Epithelial cell of proximal tubule (primary cell): Measurements from ENCODE around the gene CRAT. TPM values are rescaled to one million over a fixed set of nuclear protein-coding genes. Genes with fewer than 3 reads are reported as not detected.

Source experiments
- DNase-seq: peaks from one replicate; pipeline ENCODE4 v3.0.0-alpha.2; 2011; ENCODE audit warnings: low read depth
- H3K4me3 ChIP-seq: 2 replicates; pipeline ENCODE4 v1.5.1; 2011; ENCODE audit warnings: low read depth, mild to moderate bottlenecking, low read length
- total RNA-seq: library from RNA; depleted of rRNA; stranded (reverse); fragments of >200 nt; gene quantifications from 2 replicates; pipeline ENCODE4 v1.2.3, GENCODE V29; 2015
- TF ChIP-seq, protein P1 (sequence below): conservative IDR thresholded peaks from 2 replicates; pipeline ENCODE4 v1.5.1; 2012; ENCODE audit warnings: low read depth, mild to moderate bottlenecking, low read length

The CRAT gene
- total RNA-seq, 1 donor from 2014 or later = 27.5 TPM

DNA sequence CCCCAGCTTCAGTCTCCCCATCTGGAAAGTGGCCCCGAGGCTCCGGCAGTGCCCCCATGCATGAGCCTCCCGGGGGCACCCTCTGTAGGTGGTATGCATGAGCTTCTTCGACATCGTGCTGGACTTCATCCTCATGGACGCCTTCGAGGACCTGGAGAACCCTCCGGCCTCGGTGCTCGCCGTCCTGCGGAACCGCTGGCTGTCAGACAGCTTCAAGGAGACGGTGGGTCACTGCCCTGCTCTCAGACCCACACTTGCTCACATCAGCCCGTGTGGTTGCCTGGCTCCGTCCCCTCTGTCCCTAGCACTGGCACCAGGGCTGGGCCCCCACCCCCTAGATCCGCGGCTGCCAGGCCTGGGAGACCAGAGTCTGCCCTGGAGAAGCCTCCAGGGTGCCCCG lies 42.5 kb downstream of the CRAT start:
- no peak overlapping the region for H3K4me3 ChIP-seq
- DNase-seq = no peak
- TF ChIP-seq, protein P1, sequence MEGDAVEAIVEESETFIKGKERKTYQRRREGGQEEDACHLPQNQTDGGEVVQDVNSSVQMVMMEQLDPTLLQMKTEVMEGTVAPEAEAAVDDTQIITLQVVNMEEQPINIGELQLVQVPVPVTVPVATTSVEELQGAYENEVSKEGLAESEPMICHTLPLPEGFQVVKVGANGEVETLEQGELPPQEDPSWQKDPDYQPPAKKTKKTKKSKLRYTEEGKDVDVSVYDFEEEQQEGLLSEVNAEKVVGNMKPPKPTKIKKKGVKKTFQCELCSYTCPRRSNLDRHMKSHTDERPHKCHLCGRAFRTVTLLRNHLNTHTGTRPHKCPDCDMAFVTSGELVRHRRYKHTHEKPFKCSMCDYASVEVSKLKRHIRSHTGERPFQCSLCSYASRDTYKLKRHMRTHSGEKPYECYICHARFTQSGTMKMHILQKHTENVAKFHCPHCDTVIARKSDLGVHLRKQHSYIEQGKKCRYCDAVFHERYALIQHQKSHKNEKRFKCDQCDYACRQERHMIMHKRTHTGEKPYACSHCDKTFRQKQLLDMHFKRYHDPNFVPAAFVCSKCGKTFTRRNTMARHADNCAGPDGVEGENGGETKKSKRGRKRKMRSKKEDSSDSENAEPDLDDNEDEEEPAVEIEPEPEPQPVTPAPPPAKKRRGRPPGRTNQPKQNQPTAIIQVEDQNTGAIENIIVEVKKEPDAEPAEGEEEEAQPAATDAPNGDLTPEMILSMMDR = no peak

- TF ChIP-seq, protein P1 = no peak
- H3K4me3 ChIP-seq = no peak overlapping the region
- DNase-seq = no peak
Measured at GRCh38 chr9:129064499-129064908, 46.1 kb downstream of the CRAT start.

- no peak overlapping the region for H3K4me3 ChIP-seq
- no peak for DNase-seq
- TF ChIP-seq, protein P1 = no peak
Measured at GRCh38 chr9:129063061-129063460, 47.5 kb downstream of the CRAT start.

DNA sequence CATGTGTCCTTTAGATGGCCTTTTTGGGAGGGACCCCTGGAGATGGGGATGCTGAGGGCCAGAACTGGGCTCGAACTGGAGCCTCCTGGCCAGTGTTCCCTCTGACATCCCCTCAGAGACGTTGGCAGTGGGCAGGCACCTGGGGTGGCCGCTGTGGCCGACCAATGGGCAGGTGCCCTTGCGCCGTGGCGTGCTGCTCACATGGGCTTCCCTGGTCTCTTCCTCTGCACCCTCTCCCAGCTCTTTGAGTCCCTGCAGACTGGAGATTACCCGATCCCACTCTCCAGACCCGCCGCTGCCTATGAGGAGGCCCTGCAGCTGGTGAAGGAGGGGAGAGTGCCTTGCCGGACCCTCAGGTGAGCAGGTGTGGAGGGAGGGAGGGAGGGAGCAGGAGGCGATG lies 49.6 kb downstream of the CRAT start:
- H3K4me3 ChIP-seq = no peak overlapping the region
- no peak for DNase-seq
- TF ChIP-seq, protein P1 = no peak

DNA sequence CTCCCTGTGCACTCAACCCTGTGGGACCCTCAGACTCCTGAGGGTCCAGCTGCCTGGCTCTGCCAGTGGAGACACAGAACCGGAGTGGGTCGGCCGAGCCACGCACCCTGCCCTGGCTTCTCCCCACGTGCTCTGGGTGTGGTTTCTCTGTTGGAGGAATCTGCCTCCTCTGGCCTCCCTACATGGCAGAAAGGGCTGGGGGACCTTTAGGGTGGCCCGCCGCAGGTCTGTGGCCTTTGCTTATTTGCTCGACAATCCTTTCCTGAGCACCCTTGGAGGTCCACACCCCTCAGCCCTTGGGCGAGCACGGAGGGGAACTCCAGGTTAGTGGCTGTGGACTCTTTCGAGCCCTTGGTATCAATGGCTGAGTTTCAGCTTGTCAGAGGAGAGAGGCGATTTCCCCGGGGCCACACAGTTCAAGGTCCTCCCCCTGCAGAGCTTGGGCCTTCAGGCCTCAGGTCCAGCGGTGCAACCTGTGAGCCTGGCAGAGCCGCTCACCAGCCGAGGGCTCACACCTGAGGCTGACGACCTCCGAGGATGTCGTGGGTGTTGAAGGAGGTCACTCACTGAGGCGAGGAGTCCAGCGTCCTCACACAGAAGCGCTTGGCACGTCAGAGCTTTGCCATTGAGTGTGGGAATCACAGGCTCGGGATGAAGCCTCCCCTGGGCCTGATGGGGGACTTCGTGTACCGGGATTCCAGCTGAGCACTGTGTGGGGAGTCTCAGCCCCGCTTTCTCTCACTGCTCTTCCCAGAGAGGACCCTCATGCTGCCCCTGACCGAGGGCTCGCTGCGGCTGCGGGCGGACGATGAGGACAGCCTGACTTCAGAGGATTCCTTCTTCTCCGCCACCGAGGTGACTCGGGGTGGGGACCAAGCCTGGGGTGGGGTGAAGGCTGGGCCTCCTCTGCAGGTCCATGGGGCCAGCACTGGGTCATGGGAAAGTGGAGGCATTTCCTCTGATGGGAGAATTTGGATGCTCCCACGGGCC lies 50.5 kb downstream of the CRAT start:
- no peak for DNase-seq
- H3K4me3 ChIP-seq = no peak overlapping the region
- TF ChIP-seq, protein P1 = no peak

DNA sequence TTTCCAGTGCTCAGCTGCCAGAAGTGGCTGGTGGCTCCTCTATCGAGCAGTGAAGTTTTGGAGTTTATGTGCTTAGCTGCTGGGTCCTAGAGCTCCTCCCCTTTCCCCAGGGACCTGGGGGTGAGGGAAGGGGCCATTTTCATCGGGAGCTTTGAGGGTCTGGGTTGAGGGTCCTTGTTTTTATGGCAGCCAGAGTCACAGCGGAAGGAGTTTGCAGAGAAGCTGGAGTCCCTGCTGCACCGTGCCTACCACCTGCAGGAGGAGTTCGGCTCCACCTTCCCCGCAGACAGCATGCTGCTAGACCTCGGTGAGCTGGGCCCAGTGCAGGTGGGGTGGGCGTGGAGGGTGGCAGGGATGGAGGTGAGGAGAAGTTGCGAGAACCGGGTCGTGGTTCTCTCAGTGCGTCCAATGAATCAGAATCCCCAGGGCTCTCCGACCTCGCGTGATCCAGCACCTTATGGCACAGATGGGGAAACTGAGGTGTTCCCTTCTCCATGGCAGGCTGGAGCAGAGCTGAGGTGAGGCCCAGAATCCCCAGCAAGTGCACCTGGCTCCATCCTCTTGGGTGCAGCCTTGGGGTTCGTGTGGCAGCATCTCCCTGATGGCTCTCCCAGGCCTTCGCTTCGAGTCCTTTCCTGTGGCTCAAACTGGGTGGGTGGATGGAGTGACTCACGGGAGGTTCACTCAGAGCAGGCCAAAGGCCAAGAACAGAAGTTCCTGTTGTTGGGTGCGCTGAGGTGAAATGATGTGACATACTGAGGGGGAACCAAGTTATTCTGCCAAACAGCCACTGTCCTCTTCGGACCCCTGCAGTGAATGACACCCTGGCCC lies 51.4 kb downstream of the CRAT start:
- H3K4me3 ChIP-seq = no peak overlapping the region
- TF ChIP-seq, protein P1 = no peak
- DNase-seq = no peak
